Measurements from ENCODE around the gene RTEL1. TPM values are rescaled to one million over a fixed set of nuclear protein-coding genes. Genes with fewer than 3 reads are reported as not detected.

The RTEL1 gene
- total RNA-seq, 4 donors from 2014 or later = 14.1 to 87.4 (median 54.2) TPM

GRCh38 chr20:63675681-63676368 lies 17.7 kb downstream of the RTEL1 start:
- 95 to 96% methylated on average over 20 of the region's 20 CpGs for WGBS, 2 donors
- H3K36me3 ChIP-seq = peaks cover 7 to 26% of the 10 kb centered on the region in 2 donors
- TF ChIP-seq POLR2A (IDR thresholded peaks at IDR 0.05) = no peak
- TF ChIP-seq, protein P1, sequence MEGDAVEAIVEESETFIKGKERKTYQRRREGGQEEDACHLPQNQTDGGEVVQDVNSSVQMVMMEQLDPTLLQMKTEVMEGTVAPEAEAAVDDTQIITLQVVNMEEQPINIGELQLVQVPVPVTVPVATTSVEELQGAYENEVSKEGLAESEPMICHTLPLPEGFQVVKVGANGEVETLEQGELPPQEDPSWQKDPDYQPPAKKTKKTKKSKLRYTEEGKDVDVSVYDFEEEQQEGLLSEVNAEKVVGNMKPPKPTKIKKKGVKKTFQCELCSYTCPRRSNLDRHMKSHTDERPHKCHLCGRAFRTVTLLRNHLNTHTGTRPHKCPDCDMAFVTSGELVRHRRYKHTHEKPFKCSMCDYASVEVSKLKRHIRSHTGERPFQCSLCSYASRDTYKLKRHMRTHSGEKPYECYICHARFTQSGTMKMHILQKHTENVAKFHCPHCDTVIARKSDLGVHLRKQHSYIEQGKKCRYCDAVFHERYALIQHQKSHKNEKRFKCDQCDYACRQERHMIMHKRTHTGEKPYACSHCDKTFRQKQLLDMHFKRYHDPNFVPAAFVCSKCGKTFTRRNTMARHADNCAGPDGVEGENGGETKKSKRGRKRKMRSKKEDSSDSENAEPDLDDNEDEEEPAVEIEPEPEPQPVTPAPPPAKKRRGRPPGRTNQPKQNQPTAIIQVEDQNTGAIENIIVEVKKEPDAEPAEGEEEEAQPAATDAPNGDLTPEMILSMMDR (IDR thresholded peaks at IDR 0.05) = no peak
- no peaks in the 10 kb centered on the region for H3K9me3 ChIP-seq
- H3K27ac ChIP-seq = no peak overlapping the region
- DNase-seq = no peak
- no peaks in the 10 kb centered on the region for H3K4me1 ChIP-seq
- no peaks in the 10 kb centered on the region for H3K27me3 ChIP-seq
- no peak overlapping the region for H3K4me3 ChIP-seq (replicated peaks in 1 of 3)
- intact Hi-C loops (cut with DNase I) = no loop called here

DNA sequence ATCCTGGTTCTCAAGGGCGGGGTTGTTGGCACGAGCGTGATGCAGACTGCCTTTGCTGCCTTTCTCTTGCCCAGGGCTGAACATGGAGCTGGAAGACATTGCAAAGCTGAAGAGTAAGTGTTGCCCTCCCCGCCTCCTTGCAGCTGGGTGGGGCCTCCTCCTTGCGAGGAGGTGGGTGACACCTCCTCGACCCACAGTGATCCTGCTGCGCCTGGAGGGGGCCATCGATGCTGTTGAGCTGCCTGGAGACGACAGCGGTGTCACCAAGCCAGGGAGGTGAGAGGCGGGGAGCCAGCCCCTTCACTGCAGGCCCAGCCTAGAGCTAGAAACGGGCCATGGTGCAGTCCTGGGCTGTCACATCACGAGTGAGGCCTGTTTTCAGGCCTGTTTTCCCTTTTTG lies 20.0 kb downstream of the RTEL1 start:
- Histone ChIP-seq H3K27me3 (no peaks in the 10 kb centered on the region), H3K4me1 (peaks cover 4 to 19% of the 10 kb centered on the region in 2 donors), H3K4me3 (replicated peaks in 1 of 3) (no peak overlapping the region), H3K36me3 (peaks cover 7 to 20% of the 10 kb centered on the region in 2 donors), H3K27ac (no peak overlapping the region), H3K9me3 (no peaks in the 10 kb centered on the region)
- 82 to 91% methylated on average over 6 to 8 of the region's 13 CpGs for WGBS, 2 donors
- no peak for TF ChIP-seq POLR2A (IDR thresholded peaks at IDR 0.05)
- TF ChIP-seq, protein P1 (IDR thresholded peaks at IDR 0.05) = no peak
- DNase-seq = no peak
- intact Hi-C loops (cut with DNase I) = no loop called here

GRCh38 chr20:63678667-63679465 lies 20.8 kb downstream of the RTEL1 start:
- H3K27me3 ChIP-seq = no peaks in the 10 kb centered on the region
- H3K4me3 ChIP-seq (replicated peaks in 1 of 3) = no peak overlapping the region
- H3K36me3 ChIP-seq = peaks cover 5 to 16% of the 10 kb centered on the region in 2 donors
- H3K4me1 ChIP-seq = peaks cover 4 to 21% of the 10 kb centered on the region in 2 donors
- no peak for TF ChIP-seq POLR2A (IDR thresholded peaks at IDR 0.05)
- TF ChIP-seq, protein P1 (IDR thresholded peaks at IDR 0.05) = no peak
- WGBS, 2 donors = 91% methylated on average over 30 to 38 of the region's 38 CpGs
- no peak for DNase-seq
- no peaks in the 10 kb centered on the region for H3K9me3 ChIP-seq
- intact Hi-C loops (cut with DNase I) = no loop called here
- H3K27ac ChIP-seq = no peak overlapping the region

DNA sequence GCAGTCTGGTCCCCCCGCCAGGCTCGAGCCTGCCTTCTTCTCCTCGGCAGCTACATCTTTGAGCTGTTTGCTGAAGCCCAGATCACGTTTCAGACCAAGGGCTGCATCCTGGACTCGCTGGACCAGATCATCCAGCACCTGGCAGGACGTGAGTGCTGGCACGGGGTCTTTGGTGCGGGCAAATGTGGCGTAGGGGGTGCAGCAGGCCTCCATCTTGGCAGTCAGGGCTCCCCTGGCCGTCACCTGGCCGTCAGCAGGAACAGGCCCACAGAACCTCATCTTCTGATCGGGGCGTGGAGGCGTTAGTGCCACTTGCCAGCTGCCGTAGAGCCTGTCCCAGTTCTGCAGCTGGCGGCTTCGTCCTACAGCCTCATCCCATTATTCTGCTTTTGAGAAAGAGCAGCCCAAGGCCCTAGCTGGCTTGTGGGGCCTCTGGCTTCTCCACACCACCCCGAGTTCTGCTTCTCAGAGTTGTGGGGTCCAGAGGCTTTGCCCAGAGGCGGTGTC lies 21.7 kb downstream of the RTEL1 start:
- H3K9me3 ChIP-seq = no peaks in the 10 kb centered on the region
- no peak overlapping the region for H3K4me3 ChIP-seq (replicated peaks in 1 of 3)
- H3K36me3 ChIP-seq = peaks cover 0 to 8% of the 10 kb centered on the region in 2 donors
- intact Hi-C loops (cut with DNase I) = no loop called here
- H3K27me3 ChIP-seq = no peaks in the 10 kb centered on the region
- 90 to 96% methylated on average over 16 to 19 of the region's 19 CpGs for WGBS, 2 donors
- no peak overlapping the region for H3K27ac ChIP-seq
- H3K4me1 ChIP-seq = peaks cover 4 to 21% of the 10 kb centered on the region in 2 donors
- TF ChIP-seq, protein P1 (IDR thresholded peaks at IDR 0.05) = no peak
- no peak for TF ChIP-seq POLR2A (IDR thresholded peaks at IDR 0.05)
- DNase-seq = no peak

DNA sequence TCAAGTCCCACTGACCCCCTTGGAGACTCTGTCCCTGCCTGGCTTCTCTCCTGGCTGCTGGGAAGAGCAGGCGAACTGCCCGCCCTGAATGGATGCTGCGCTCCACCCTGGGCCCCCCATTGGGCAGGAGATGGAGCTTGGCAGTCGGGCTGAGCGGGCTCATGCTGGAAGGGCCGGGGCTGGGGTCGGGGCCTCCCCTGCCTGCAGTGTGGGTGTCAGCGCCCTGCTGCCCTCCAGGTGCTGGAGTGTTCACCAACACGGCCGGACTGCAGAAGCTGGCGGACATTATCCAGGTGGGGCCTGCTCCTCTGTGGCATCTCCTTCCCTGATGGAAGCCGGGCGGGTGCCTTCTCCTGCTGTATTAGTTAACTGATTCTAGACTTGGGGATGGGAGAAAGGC lies 22.3 kb downstream of the RTEL1 start:
- no peak overlapping the region for H3K27ac ChIP-seq
- DNase-seq = no peak
- H3K4me1 ChIP-seq = peaks cover 4 to 25% of the 10 kb centered on the region in 2 donors
- peaks cover 0 to 8% of the 10 kb centered on the region in 2 donors for H3K36me3 ChIP-seq
- TF ChIP-seq, protein P1 (IDR thresholded peaks at IDR 0.05) = no peak
- TF ChIP-seq POLR2A (IDR thresholded peaks at IDR 0.05) = no peak
- WGBS, 2 donors = 97% methylated on average over 6 to 9 of the region's 13 CpGs
- no peaks in the 10 kb centered on the region for H3K9me3 ChIP-seq
- intact Hi-C loops (cut with DNase I) = no loop called here
- no peak overlapping the region for H3K4me3 ChIP-seq (replicated peaks in 1 of 3)
- no peaks in the 10 kb centered on the region for H3K27me3 ChIP-seq
